ENCODE measurements around the gene SEMA3A. TPM values are rescaled to one million over a fixed set of nuclear protein-coding genes. Genes with fewer than 3 reads are reported as not detected.
"Not testable (repeated sequence)": the region's sequence is repeated elsewhere in the genome, so short reads cannot be mapped to it uniquely, and the experiment has no call there.

The SEMA3A gene
- polyA plus RNA-seq (2013, experiment 1 of 2; ENCODE audit: insufficient read length): 0.62 TPM
- 0.50 TPM for polyA plus RNA-seq (2013, experiment 2 of 2; ENCODE audit: insufficient read length)

DNA sequence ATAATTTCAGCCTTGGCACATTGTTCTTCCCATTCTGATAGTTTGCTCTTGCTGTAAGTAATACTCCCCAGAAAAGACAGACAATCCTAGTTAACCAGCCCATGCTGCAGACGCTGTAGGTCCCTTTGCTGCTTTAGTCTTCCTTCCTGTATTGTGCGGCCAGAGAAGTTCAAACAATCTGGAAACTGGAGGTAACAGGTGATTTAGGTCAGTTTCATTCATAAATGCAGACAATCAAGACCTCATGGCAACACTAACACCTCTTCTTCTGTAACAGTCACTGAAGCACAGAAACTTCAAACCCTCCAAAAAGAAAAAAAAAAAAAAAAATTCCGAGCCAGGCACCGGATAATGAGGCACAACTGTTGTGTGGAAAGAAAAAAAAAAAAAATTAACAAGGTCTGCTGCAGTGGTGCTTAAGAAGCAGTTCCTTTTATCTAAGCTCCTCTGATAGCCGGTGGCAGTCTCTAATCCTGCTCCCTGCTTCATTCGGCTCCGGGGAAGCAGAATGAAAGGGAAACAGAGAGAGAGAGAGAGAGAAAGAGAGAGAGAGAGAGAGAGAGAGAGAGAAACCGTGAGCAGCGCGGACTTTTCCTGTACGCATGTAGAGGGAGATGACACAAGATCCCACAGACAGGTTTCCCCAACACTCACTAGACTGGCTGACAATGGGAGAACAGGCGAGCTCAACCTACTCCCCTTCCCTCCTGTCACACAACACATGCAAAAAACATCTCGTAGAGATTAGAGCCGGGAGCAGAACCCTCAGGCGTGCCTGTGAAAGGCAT lies at the start of gene SEMA3A:
TSS of gene SEMA3A (minus strand) at position 306 of the 788 bp plus-strand sequence. CDS start at position 103, 203 bp downstream.
- peak; percentile 64 for DNase-seq

DNA sequence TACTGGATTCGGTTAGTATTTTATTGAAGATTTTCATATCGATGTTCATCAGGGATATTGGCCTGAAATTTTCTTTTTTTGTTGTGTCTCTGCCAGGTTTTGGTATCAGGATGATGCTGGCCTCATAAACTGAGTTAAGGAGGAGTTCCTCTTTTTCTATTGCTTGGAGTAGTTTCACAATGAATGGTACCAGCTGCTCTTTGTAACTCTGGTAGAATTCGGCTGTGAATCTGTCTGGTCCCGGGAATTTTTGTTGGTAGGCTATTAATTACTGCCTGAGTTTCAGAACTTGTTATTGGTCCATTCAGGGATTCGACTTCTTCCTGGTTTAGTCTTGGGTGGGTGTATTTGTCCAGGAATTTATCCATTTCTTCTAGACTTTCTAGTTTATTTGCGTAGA lies 48.4 kb upstream of the SEMA3A start:
- DNase-seq: not testable (repeated sequence)

DNA sequence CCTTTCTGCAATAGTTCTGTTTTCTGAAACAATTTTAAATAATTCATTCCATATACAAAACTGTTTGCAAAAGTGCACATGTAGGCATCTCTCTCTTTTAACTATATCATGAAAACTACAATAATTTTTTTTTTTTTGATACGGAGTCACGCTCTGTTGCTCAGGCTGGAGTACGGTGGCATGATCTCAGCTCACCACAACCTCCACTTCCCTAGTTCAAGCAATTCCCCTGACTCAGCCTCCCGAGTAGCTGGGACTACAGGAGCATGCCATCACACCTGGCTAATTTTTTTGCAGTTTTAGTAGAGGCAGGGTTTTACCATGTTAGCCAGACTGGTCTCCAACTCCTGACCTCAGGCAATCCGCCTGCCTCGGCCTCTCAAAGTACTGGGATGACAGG lies 44.0 kb upstream of the SEMA3A start:
- no peak for DNase-seq

DNA sequence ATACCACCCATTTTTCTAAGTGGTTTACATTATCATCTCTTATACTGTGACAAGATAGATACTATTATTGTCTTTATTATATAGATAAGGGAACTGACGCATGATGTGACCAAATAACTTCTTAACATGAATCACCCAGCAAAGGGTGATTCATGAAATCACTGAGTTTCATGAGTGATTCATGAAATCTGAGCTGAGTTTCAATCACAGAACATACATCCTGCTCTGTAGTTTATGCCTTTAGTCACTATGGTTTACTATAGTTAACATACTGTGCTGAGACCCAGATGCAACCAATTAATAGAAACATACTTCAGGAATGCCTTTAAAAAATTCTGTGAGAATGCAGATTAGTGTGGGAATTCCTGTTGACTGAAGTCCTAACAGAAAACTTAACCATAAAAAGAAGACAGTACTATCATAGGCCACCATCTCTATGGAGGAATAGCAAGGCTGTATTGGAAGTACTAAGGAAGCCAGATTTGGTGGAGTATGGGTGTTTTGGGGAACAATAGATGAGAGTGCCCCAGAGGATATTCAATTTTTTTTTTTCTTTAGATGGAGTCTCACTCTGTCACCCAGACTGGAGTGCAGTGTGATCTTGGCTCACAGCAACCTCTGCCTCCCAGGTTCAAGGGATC lies 43.1 kb upstream of the SEMA3A start:
- peak; percentile 96 for DNase-seq

GRCh38 chr7:84236398-84236797 lies 41.8 kb upstream of the SEMA3A start:
- DNase-seq: peak; percentile 66

GRCh38 chr7:84232646-84233045 lies 38.1 kb upstream of the SEMA3A start:
- DNase-seq: peak; percentile 39

DNA sequence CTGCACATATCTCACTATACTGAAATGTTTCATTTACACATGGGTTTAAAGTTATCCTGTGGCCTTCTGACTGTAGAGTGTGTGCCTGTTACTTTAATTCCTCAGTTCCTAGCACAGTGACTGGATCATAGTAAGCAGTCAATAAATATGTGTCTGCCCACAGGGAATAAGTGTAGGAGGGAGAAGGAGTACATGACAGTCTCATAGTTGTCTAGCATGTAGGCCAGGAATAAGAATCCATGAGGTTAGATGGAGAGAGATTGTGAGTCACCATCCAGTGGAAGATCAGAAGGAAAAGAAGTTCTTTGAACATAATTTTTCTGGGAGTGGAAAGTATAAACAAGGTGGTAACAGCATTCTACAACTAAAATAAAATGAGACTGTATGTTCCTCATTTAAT lies 36.6 kb upstream of the SEMA3A start:
- peak; percentile 59 for DNase-seq

- no peak for DNase-seq
Observed at GRCh38 chr7:84230491-84230890, 35.9 kb upstream of the SEMA3A start.

DNA sequence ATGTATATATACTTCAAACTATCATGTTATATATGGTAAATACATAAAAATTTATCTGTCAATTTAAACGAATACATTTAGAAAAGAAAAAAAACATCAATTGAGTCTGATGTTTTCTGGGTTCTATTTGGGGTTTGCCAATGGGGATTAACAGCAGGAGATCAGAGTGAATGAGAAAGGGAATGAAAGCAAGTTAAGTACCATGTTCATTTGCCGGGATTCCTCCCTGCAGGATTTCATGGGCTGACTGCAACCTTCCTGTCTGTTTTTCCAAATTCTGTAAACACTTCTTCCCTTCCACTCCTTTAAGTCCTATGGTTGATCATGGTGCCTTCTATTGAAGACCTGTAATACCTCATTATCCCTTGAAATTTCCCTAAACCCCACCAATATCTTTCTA lies 33.9 kb upstream of the SEMA3A start:
- no peak for DNase-seq

DNA sequence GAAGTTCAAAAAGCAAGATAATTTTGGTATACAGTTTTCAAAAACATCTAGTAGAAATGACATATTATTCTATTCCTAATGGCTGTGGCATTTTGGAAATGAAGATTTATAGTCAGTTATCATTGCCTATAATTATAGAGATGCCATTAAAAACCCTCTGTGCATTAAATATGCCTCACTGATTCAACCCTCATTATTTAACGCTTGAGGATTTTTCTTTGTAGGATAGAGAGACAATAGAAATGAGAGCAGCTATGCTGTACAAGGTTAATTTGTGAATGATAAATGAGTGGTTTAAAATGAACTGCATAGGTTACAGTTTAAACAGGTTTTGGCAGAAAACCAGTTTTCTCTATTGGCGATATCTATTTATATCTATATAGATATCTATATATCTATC lies 32.2 kb upstream of the SEMA3A start:
- no peak for DNase-seq

DNA sequence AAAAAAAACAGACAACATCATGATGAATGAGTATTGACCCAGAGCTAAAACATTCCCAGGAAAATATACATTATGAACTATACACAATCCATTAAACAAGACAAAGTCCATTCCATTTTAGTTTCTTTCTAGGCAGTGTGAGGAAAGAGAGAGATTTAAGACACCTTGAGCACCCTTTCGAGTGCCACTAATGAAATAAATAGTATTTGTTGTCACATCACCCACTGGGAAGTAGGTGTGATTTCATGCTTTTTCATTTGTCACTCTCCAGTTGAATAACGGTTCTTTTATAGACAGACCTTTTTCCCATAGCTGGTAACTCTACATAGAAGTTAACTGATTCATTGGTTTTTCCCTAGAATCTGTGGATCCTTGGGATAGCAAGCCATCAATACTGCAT lies 29.9 kb upstream of the SEMA3A start:
- DNase-seq: no peak

DNA sequence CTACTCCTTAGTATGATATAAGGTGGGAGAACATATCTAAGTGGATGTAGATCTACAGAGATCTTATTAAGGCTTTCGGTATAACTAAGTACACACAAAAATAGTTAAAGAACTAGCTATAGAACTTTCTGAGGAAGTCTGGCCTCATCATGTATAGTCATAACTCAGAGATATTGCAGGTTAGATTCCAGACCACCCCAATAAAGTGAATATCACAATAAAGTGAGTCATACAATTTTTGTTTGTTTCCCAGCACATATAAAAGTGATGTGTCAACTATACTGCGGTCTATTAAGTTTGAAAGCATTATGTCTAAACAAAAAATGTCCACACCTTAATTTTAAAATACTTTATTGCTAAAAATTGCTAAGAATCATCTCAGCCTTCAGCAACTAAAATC lies 24.7 kb upstream of the SEMA3A start:
- no peak for DNase-seq

DNA sequence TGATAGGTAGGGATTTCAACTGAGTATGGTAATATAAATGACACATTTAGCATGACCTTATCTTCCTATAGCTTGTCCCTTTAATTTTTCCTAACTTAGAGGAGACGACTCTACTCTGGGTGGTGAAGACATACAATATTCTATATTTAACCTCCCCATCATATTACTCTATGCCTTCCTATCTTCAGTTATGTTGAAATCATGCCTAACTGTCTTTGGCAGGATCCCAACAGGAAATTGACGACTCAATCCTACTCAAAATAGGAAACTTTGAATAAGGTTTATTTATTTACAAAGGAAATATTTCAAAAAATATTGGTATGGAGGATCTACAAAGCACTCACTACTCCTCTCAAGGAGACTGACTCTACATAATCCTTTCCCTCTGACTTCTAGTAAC lies 24.1 kb upstream of the SEMA3A start:
- peak; percentile 74 for DNase-seq

DNA sequence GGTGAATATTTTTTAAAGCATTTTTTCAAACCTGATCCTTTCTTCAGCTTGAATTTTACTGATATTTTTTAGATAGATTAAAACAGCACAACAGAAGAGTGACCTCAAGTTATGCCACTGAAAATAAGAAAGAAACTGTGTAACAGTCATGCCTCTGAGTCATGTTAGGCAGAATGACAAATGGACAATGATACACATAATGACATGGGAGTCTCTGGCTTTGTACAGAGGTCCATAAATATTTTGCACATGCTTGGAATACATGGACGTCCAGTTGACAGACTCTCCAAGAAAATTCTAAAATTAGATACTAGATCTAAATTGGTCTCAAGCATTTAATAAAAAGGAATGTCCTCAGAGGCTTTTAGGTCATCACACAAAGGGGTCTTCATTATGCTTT lies 21.9 kb upstream of the SEMA3A start:
- DNase-seq: peak; percentile 43

- DNase-seq: not testable (repeated sequence)
Observed at GRCh38 chr7:84214757-84215156, 20.2 kb upstream of the SEMA3A start.

- DNase-seq: no peak
Observed at GRCh38 chr7:84210301-84210700, 15.7 kb upstream of the SEMA3A start.

DNA sequence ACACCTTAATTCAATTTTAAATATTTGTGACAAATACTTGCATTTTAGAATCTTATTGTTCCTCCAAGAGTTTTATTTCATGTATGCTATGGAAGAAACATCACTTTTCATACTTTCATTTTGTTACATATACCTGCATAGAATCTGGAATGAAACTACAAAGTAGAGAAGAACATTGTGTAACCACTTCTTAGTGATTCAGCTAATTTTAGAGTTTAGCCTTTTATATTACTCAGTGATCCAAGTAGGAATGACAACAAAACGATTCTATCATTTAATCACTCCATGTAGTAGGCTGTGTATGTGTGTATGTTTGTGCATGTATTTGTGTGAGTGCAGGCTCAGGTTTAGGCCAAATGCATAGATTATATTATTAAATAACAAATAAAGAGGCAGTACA lies 14.4 kb upstream of the SEMA3A start:
- DNase-seq: no peak

GRCh38 chr7:84207615-84208014 lies 13.0 kb upstream of the SEMA3A start:
- DNase-seq: no peak

GRCh38 chr7:84207025-84207424 lies 12.4 kb upstream of the SEMA3A start:
- DNase-seq: no peak

GRCh38 chr7:84204655-84205054 lies 10.1 kb upstream of the SEMA3A start:
- DNase-seq: no peak

- peak; percentile 29 for DNase-seq
Observed at GRCh38 chr7:84202855-84203254, 8.3 kb upstream of the SEMA3A start.

DNA sequence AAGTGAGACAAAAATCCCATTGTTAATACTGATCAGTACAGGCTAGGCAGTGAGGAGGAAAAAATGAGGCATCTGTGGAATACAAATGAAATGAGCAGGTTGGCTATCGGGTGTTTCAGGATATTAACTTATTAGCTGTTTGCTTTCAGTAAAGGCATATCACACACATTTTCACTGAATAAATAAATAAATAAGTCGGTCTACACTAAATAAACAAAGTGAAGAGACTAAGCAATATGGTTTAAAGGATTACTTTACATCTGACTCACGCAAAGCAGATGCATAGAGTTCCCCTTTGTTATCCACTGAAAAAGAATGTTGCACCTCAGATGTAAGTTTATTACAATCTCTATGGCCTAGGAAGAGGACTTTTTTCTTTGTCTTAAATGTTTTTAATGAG lies 6.3 kb upstream of the SEMA3A start:
- DNase-seq: peak; percentile 34

- no peak for DNase-seq
Observed at GRCh38 chr7:84199216-84199615, 4.6 kb upstream of the SEMA3A start.

GRCh38 chr7:84196084-84196503 lies 1.5 kb upstream of the SEMA3A start:
- DNase-seq: peak; percentile 30
